Thyroid gland (tissue), 4 donors: ENCODE data around the gene FAM210A. TPM values are rescaled to one million over a fixed set of nuclear protein-coding genes. Genes with fewer than 3 reads are reported as not detected.

Source experiments
- DNase-seq, 2 donors: peaks; one replicate each; pipeline ENCODE4 v3.0.0-alpha.2; 2019
- H3K27ac ChIP-seq, 3 donors: fragments of 200-600 bp; sonication (generic); 1 replicate in 2 of 3; 2 replicates in 1 of 3; pipeline ENCODE4 v1.5.1; 2016 to 2019; ENCODE audit warnings: mild to moderate bottlenecking in 1 of 3, moderate library complexity in 1 of 3
- H3K27me3 ChIP-seq: fragments of 200-600 bp; sonication (generic); one replicate; pipeline ENCODE4 v1.5.1; 2019
- H3K36me3 ChIP-seq, 2 donors: fragments of 200-600 bp; sonication (generic); one replicate each; pipeline ENCODE4 v1.5.1; 2016 to 2019
- H3K4me1 ChIP-seq, 2 donors: fragments of 200-600 bp; sonication (generic); one replicate each; pipeline ENCODE4 v1.5.1; 2017 to 2019
- H3K4me3 ChIP-seq, 3 donors: fragments of 200-600 bp; sonication (generic); replicated peaks in 1 of 3; 1 replicate in 2 of 3; 2 replicates in 1 of 3; pipeline ENCODE4 v1.5.1; 2016; ENCODE audit warnings: mild to moderate bottlenecking in 1 of 3
- H3K9me3 ChIP-seq: fragments of 200-600 bp; sonication (generic); one replicate; pipeline ENCODE4 v1.5.1; 2017
- POLR2A ChIP-seq, 2 donors: fragments of 450-650 bp; IDR thresholded peaks; one replicate each; pipeline ENCODE4 v1.6.1; 2017; ENCODE audit warnings: antibody characterized with exemption in 2 of 2, mild to moderate bottlenecking in 2 of 2, moderate library complexity in 1 of 2
- WGBS, 2 donors: methylation state at CpG; one replicate each; pipeline ENCODE4 v1.1.5; 2017; 5-methylcytosine and 5-hydroxymethylcytosine counted together
- intact Hi-C: fragments of 100-400 bp; cut with DNase I; formaldehyde crosslinking; loops from one replicate; pipeline ENCODE4 v1.15.1; 2023
- total RNA-seq, 4 donors: library from RNA; depleted of rRNA; stranded (reverse); fragments of >200 nt; gene quantifications; one replicate each; pipeline ENCODE4 v1.2.3, GENCODE V29; 2016
- TF ChIP-seq, protein P1 (sequence below), 6 experiments: fragments of 200-600 bp in 3 of 6; fragments of 450-650 bp in 3 of 6; sonication (generic) in 3 of 6; IDR thresholded peaks; one replicate each; pipeline ENCODE4 v1.5.1; 2016 to 2019; ENCODE audit warnings: antibody characterized with exemption in 6 of 6, mild to moderate bottlenecking in 2 of 6, inconsistent platforms in 1 of 6, moderate library complexity in 1 of 6

Gene FAM210A
- total RNA-seq, 4 donors from 2014 or later: 9.1 to 13.8 (median 12.1) TPM

DNA sequence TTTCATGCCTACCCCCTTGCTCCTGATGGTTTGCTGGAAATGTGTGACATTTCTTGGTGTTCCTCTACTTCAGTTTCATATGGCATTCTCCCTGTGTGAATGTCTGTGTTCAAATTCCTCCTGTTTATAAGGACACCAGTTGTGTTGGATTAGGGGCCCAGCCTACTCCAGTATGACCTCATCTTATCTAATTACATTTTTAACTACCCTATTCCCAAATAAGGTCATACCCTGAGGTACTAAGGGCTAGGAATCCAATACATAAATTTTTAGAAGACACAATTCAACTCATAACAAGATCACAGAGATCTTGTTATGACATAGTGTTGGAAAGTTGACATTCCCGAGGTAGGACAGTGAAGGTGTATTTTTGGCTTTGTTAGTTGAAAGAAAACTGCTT lies 5.5 kb downstream of the FAM210A start:
- H3K27ac ChIP-seq: no peak overlapping the region
- no peak for DNase-seq
- no peaks in the 10 kb centered on the region for H3K27me3 ChIP-seq
- no peaks in the 10 kb centered on the region for H3K9me3 ChIP-seq
- no peak for TF ChIP-seq POLR2A (IDR thresholded peaks at IDR 0.05)
- TF ChIP-seq, protein P1, sequence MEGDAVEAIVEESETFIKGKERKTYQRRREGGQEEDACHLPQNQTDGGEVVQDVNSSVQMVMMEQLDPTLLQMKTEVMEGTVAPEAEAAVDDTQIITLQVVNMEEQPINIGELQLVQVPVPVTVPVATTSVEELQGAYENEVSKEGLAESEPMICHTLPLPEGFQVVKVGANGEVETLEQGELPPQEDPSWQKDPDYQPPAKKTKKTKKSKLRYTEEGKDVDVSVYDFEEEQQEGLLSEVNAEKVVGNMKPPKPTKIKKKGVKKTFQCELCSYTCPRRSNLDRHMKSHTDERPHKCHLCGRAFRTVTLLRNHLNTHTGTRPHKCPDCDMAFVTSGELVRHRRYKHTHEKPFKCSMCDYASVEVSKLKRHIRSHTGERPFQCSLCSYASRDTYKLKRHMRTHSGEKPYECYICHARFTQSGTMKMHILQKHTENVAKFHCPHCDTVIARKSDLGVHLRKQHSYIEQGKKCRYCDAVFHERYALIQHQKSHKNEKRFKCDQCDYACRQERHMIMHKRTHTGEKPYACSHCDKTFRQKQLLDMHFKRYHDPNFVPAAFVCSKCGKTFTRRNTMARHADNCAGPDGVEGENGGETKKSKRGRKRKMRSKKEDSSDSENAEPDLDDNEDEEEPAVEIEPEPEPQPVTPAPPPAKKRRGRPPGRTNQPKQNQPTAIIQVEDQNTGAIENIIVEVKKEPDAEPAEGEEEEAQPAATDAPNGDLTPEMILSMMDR (IDR thresholded peaks at IDR 0.05): no peak
- peaks cover 14 to 15% of the 10 kb centered on the region in 2 donors for H3K4me1 ChIP-seq
- intact Hi-C loops: loop anchor here (10.0 kb wide), 3 partner anchors 56 to 506 kb away; partner anchors contain the start of gene LDLRAD4
- H3K4me3 ChIP-seq: no peak overlapping the region
- H3K36me3 ChIP-seq: no peaks in the 10 kb centered on the region
- 91 to 97% methylated on average over 1 of the region's 1 CpG for WGBS, 2 donors

DNA sequence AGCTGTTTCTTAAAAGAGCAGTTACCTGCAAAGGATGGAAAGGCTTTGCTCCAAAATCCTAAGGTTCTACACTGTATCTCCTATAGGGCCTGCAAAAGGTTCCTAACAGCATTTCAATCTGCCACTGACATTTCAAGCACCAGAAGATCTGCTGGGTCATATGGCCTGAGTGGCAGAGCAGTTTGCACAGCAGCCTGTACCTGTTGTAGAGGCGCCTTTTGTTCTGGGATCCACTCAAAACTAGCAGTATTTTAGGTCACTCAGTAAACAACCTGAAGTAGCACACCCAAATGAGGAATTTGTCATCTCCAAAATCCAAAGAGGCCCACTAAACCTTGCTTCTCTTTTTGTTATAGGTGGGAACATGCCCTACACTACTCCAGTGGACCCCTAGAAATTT lies 6.2 kb downstream of the FAM210A start:
- intact Hi-C loops: loop anchor here (10.0 kb wide), 3 partner anchors 55 to 505 kb away; partner anchors contain the start of gene LDLRAD4
- no peaks in the 10 kb centered on the region for H3K27me3 ChIP-seq
- H3K27ac ChIP-seq: no peak overlapping the region
- no peak for DNase-seq
- H3K9me3 ChIP-seq: no peaks in the 10 kb centered on the region
- H3K4me1 ChIP-seq: peaks cover 8 to 13% of the 10 kb centered on the region in 2 donors
- 100% methylated on average over 1 of the region's 1 CpG for WGBS, 2 donors
- H3K4me3 ChIP-seq: no peak overlapping the region
- no peaks in the 10 kb centered on the region for H3K36me3 ChIP-seq
- TF ChIP-seq, protein P1 (IDR thresholded peaks at IDR 0.05): no peak
- no peak for TF ChIP-seq POLR2A (IDR thresholded peaks at IDR 0.05)

DNA sequence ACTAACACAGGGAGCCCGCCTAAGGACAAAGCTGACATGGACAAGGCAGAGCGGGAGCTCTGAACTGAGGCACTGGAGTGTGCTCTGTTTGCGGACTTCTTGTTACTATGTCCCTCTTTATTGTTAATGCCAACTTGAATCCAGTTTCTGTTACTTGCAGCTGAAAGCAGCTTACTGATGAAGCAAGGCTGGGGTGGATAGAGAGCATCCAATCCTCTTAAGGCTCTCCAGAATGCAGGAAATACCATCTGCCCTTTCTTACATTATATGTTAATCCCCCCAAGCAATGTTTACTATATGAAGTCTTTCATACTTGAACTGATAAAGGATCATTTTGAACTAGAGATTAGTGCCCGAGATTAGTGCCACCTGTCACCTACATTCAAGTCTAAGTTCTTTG lies 9.4 kb downstream of the FAM210A start:
- WGBS, 2 donors: 97 to 100% methylated on average over 4 of the region's 4 CpGs
- TF ChIP-seq, protein P1 (IDR thresholded peaks at IDR 0.05): no peak
- no peak for TF ChIP-seq POLR2A (IDR thresholded peaks at IDR 0.05)
- Histone ChIP-seq H3K27me3 (no peaks in the 10 kb centered on the region), H3K27ac (no peak overlapping the region), H3K4me3 (no peak overlapping the region), H3K4me1 (peaks cover 3% of the 10 kb centered on the region in 2 donors), H3K36me3 (no peaks in the 10 kb centered on the region), H3K9me3 (no peaks in the 10 kb centered on the region)
- no peak for DNase-seq
- intact Hi-C loops: no loop called here

DNA sequence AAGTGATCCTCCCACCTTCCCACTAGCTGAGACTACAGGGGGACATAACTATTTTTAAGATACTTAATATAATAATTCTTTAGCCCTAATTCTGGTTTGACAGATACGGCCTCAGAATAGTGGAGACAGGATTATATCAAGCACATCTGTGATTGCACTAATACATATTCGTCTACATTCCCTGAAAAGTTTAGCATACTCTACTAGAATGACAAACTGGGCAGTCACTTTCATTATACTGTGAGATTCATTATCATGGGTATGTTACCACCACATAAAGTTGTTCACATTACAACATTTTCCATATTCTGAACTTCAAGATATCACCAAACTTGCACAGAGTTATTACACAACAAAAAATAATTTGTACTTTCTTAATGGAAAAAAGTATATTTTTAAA lies 11.0 kb downstream of the FAM210A start:
- TF ChIP-seq, protein P1 (IDR thresholded peaks at IDR 0.05): no peak
- no peak for TF ChIP-seq POLR2A (IDR thresholded peaks at IDR 0.05)
- no peak for DNase-seq
- intact Hi-C loops: no loop called here
- Histone ChIP-seq H3K4me3 (no peak overlapping the region), H3K36me3 (no peaks in the 10 kb centered on the region), H3K27ac (no peak overlapping the region), H3K27me3 (no peaks in the 10 kb centered on the region), H3K9me3 (no peaks in the 10 kb centered on the region), H3K4me1 (peaks cover 3% of the 10 kb centered on the region in 2 donors)
- WGBS, 2 donors: 95 to 96% methylated on average over 2 of the region's 2 CpGs

DNA sequence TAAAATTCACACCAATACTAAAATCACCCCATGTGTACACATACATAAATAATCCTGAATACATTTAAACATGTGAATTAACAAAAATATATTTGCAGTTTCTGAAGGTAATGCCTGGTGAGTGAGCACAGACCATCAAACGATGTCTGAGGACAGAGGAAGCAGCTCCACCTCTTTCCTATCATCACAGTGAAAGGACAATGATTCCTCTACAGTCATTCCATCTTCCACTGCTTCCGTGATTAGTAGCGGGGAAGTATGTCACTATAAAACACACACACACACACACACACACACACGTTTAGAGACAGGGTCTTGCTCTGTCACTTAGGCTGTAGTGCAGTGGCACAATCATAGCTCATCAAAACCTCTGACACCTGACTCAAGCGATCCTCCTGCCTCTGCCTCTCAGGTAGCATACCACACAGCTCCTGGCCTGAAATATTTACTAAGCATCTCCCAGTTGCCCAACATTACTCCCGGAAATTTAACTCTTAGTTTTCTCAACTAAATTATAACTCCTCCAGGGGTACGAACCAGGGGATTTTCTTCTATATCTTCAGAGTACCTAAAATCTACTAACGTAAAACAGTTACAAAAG lies 12.8 kb downstream of the FAM210A start:
- WGBS, 2 donors: 77 to 84% methylated on average over 8 of the region's 8 CpGs

More for the DNA sequence above, 12.8 kb downstream of the FAM210A start:
- DNase-seq: no peak
- no peaks in the 10 kb centered on the region for H3K4me1 ChIP-seq
- no peaks in the 10 kb centered on the region for H3K9me3 ChIP-seq
- H3K36me3 ChIP-seq: no peaks in the 10 kb centered on the region
- H3K27me3 ChIP-seq: no peaks in the 10 kb centered on the region
- H3K27ac ChIP-seq: no peak overlapping the region
- TF ChIP-seq, protein P1 (IDR thresholded peaks at IDR 0.05): no peak
- TF ChIP-seq POLR2A (IDR thresholded peaks at IDR 0.05): no peak
- intact Hi-C loops: no loop called here
- H3K4me3 ChIP-seq: no peak overlapping the region
